Jurkat, Clone E6-1 (cell line): ENCODE measurements around the gene DOCK1.

Source experiments
- DNase-seq: peaks from one replicate; pipeline ENCODE4 v3.0.0-alpha.2; 2011; ENCODE audit warnings: low read depth, low spot score
- H3K4me3 ChIP-seq: 2 replicates; pipeline ENCODE4 v1.5.1; 2011; ENCODE audit warnings: mild to moderate bottlenecking, low read length, control low read depth, moderate library complexity

Gene DOCK1

DNA sequence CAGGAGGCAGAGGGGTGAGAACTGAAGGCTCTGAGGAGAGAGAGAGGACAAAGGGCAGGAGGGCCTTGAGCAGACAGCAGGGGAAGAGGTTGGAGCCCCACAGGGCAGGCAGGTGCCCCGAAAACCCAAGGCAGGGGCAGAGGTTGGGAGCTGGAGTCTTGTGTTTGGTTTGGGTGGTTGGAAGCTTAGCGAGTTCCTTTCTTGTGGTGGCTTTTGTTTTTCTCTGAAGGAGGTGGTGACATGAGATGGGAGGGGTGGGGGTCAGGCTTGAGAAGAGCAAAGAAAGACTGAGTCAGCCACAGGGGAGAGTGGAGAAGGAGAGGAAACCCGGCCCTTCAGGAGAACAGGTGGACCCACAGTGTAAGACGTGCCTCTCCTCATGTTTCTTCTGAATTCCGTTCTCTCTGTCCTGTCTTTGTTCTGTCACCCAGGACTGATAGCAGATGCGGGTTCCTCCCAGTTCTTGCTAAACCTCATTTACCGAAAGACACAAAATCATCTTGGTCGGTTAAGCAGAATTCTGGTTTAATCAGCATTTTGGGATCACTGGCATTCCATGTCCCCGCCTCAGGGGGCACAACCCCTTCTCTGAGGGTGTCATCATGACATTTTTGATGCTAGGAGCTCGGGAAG, 195.9 kb downstream of the DOCK1 start:
- peak; percentile 72 for DNase-seq
- no peak overlapping the region for H3K4me3 ChIP-seq

DNA sequence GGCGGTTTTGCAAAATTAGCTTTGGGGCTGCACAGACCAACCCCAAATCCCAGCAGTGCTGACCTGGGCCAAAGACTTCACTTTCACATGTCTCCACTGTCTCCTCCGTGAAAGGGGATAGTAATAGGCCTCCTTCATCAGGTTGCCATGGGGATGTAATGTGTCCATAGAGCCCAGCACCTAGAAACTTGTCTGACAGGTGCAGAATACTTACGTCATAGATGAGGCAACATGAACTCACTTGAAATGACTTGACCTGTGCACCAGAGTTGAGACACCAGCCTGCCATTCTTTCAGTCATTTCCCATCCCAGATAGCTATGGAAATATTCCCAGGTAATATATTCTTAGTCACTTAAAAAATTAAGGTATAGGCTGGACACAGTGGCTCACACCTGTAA, 196.9 kb downstream of the DOCK1 start:
- DNase-seq: no peak

DNA sequence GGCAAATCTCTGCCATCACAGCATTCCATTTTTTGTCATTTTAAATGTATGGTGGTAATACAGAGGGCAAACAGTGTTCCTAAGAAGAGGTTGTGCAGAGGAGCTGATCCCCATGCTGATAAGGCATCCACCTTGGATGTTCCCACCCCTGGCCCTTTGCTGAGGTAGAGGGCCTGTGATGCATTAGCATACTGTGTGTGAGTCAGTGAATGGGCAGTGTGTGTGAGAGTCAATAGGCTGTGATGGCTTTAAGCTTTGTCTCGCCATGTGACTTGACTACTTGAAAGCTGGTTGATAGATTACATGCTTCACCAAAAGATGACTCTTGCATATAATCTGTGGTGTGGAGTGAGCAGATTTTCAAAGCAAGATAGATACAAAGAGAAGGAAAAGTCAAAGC, 209.9 kb downstream of the DOCK1 start:
- DNase-seq: no peak
- no peak overlapping the region for H3K4me3 ChIP-seq

More for the DNA sequence above, 196.9 kb downstream of the DOCK1 start:
- no peak overlapping the region for H3K4me3 ChIP-seq

DNA sequence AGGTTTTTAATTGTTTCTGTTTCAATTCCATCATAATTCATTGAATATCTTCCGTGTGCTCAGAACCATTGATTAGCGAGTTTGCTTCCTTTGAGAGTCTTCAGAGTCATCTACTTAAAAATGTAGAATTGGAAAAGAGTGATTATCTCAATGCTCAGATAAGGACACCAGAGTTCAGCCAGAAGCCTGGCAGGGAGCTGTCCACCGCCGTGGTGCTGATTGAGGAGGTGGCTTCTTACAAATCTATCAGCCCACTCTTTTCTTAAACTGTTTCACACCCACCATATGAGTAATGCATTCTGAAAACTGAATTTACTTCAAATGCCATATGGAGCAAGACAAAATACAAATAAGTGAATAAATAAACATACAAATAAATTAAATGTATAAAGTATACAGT, 211.9 kb downstream of the DOCK1 start:
- no peak overlapping the region for H3K4me3 ChIP-seq
- DNase-seq: peak; percentile 67

DNA sequence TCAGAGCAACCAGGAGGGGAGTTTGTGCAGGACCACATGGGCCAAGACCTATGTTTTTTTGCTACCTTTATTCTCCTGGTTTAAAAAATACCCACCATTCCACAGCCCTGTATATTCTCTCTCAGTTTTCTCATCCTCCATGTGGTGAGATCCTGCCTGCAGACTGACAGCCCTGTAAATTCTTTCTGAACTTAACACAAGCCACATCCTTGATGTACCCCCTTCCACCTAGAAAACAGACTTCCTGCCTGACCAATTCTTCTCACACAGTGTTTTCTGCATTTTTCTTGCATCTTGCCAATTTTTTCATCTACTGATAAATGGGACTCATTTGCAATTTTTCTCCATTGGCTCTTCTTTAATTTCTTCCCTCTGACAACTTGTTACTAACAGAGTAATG, 212.8 kb downstream of the DOCK1 start:
- no peak overlapping the region for H3K4me3 ChIP-seq
- DNase-seq: peak; percentile 69

DNA sequence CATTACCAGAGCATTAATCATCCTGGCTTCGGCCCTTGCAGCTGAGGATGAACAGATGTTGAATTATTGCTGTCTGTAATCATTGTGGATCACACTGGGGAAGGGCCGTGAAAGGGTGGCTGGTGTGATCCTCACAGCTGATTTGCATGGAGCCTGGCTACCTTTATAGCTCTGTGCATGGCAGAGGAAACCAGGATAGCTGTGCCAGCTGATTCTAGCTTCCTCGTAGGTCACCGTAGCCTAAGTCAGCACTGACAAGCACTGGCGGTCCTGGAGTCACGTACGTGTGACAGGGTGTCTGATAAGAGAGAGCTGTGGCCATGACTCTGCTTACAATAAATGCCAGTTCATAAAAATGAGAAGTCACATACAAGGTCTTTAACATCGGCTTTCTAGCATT, 214.7 kb downstream of the DOCK1 start:
- no peak for DNase-seq
- no peak overlapping the region for H3K4me3 ChIP-seq

DNA sequence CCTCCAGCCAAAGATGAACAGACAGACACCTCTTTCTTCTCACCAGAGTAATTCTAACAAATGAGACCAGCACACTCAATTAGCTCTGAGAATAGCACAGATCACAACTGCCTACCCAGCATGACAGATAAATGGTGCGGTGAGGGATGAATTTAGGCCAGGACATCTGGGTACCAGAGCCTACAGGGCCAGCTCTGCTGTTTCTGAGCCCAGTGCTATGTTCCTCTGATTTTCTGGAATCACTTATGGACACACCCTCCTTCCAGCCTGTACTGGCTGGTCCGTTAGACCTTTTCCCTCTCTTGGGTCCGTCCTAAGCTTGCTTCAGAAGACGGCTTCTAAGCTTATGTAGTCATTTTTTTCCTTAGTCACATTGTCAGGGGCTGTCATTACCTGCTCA, 217.6 kb downstream of the DOCK1 start:
- H3K4me3 ChIP-seq: no peak overlapping the region
- no peak for DNase-seq

DNA sequence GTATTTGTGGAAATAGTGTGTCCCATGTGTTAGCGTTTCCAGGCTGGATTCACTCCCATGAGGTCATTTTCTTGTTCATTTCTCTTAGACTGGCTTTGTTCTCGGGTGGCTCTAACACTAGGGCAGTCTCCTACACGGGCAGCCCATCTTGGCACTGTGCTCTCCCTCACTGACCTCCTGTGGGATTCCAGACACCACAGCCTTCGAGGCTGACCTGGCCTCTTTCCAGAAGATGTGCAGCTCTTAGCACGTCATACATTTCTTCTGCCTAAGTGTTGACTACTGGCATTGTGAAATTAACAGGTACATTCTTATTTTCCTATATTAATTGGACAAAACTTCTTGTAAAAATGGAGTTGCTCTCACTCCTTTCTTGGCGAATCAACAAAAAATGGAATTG, 218.4 kb downstream of the DOCK1 start:
- H3K4me3 ChIP-seq: no peak overlapping the region
- DNase-seq: no peak

DNA sequence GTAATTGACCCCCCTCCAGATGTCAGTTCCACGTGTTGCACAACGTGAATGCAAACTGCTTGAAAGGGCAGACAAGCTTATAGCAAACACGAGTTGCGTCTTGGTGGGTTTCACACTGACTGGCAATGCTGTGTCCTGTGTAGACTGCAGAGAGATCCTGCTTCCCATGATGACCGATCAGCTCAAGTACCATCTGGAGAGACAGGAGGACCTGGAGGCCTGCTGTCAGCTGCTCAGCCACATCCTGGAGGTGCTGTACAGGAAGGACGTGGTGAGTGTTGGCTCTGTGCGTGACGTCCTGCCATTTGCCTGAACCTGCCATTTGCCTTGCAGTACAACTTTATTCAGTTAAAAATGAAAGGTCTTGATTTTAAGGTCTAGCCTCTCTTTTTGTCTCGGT, 220.1 kb downstream of the DOCK1 start:
- peak; percentile 72 for DNase-seq
- H3K4me3 ChIP-seq: no peak overlapping the region

DNA sequence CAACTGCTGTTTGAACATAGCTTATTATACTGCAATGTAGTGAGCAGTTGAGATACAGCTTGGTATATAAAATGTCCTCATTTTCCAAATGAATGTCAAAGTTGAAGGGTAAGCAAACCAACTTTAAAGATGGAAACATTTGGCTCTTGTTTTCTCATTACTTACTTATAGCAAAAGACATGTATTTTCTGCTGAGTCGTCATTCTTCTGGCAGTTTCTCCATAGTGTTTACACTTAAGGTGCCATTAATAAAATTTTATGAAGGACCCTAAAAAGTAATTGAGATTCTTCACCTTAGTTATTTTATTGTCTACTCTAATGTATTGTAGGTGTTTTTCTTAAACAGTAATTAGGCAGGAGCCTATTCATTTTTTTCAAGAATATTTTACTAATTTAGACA, 222.6 kb downstream of the DOCK1 start:
- no peak for DNase-seq
- no peak overlapping the region for H3K4me3 ChIP-seq

DNA sequence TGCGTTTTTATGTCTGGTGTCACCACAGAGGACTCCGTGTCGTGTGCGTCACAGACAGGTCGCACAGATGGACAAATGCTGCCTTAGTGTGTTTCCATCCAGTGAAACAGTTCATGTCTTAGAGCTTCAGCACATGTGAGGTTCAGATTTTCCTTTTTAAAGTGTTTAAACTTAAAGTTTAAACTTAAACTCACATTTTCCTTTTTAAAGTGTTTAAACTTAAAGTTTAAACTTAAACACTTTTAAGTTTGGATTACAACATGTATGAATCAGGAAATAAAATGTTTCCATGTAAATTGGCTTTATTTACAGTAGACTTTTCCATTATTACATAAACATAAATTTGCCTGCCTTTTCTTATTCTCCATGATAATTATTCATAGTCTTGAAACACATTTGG, 223.9 kb downstream of the DOCK1 start:
- no peak for DNase-seq
- H3K4me3 ChIP-seq: no peak overlapping the region

DNA sequence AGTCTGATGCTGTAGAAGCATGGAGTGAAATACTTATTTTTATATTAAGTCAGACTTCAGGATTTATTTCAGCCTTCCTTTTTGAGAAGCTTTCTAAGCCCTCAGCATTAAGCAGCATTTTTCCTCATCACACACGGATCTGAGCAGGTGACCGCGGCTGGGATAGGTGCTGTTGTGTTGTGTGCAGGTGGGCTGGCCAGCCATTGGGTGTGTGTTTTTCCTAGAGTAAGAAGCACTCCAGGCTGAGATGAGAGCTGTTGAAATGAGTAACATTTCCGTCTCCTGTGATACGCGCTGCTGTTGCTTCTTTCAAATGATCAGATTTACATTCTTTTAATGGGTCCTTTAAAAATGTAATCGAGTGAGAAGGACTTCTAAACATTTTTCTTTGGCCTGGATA, 227.2 kb downstream of the DOCK1 start:
- H3K4me3 ChIP-seq: no peak overlapping the region
- no peak for DNase-seq

DNA sequence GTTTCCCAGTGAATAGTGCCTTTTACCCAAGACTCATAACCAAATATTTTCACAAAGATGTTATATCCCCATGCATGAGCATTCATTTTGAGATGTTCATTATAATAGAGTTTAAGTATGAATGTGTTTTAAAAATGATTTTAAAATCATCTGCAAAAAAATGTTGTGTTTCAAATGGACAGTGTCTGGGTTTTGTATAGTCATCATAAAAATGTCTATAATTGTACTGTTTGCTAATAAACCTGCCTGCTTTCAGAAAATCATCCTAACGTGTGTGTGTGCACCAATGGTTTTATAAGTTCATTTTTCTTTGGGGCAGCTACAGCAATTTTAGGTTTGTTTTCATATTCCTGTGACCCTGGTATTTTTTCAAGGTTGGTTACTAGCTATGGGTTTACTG, 228.0 kb downstream of the DOCK1 start:
- no peak overlapping the region for H3K4me3 ChIP-seq
- no peak for DNase-seq

DNA sequence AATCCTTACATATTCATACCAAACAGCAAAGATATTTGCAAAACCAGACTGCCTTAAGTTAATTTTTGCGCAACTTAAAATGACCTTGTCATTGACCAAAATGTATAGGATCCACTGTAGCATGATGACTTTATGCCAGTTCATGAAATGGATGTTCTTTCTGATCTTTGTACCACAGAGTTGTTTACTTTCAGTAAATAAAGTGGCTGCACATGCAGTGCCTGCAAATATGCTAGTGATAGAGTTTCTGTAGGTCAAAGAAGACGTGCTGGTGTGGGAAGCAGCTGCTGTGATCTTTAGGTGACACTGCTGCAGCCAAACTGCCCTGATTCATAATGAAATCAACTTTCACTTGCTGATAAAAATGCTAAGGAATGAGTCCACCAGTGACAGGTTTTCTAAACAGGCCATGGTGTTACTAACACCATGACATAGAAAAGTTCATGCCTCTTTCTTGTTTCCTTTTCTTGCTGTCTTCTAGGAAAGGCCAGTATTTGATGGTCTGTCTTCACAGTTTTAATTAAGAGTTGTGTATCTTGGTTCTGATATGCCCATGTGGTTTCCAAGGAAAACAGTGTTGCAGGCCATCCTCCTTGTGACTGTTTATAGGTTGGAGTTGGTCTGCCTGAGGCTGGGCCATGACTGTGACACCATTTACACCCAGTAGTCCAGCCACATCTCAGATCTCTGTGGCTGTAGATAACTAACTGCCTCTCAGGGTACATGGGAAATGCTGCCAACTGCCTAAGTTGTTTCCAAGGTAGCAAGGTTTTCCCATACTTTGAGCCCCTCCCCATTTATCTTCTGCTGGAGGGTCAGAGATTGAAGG, 228.7 kb downstream of the DOCK1 start:
- DNase-seq: no peak
- no peak overlapping the region for H3K4me3 ChIP-seq

DNA sequence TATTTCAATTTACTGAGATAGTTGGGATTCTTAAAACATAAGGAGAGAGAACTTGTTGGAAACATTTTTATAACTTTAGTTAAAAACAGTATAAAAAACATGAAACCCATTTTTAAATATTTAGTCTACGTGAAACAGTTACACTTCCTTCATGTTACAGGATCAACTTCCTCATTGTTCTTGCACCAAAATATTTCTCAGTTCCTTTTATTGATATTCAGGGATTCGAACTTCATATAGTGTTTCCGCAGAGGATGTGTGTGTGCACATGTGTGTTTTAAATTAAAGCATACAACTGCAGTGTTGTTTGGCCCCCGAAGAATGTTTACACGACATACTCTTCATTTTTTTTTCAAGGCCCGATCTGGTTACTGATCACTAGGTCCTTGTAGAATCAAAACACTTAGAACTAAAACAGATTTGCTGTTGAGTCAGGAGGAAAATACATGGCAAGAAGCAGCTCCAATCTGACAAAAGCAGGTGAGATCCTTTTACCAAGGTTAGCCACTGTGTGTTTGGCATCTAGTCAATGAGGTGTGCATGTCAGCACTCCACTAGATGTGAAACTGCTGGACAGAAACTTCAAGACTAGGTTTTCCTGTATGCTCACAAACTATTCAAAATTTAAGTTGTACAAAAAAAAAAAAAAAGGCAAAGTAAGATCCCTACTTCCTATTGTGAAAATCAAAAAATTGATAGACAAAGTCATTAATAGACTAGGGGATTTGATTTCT, 230.8 kb downstream of the DOCK1 start:
- DNase-seq: no peak
- no peak overlapping the region for H3K4me3 ChIP-seq

DNA sequence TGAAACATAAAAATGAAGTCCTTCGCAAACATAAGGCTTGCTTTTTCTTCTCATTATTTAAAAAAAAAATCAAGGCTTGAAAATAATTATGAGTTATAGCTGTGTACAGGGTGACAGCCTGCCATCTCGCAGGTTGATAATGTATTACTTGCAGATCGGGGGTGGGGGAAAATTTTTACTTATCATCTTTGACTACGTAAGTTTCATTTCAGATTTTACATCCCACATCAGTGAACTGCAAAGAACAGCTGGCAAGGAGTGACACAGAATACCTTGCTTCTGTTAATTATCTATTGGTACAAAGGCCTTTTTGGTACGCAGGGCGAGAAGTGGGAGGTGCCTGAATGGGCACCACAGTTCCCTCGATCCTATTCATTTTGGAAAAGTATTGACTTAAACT, 232.2 kb downstream of the DOCK1 start:
- no peak overlapping the region for H3K4me3 ChIP-seq
- no peak for DNase-seq

DNA sequence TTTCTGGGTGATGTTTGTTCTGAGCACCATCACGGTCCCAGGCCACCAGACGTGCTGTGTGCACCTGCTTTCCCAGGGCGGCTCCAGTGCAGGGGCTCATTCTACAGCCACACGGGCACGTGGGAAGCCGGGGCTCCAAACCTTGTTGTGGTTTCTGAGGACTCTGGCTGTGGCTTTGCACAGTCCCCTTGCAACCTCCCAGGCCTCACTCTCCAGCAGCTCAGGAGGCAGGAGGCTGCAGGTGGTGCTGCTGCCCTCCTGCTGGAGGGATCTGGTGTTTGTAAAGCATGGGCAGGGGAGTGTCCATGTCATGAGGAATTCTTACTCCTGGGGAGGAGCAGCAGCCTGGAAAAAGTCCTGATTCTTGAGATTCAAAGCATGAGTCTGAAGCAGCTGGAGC, 236.9 kb downstream of the DOCK1 start:
- no peak overlapping the region for H3K4me3 ChIP-seq
- peak; percentile 75 for DNase-seq

DNA sequence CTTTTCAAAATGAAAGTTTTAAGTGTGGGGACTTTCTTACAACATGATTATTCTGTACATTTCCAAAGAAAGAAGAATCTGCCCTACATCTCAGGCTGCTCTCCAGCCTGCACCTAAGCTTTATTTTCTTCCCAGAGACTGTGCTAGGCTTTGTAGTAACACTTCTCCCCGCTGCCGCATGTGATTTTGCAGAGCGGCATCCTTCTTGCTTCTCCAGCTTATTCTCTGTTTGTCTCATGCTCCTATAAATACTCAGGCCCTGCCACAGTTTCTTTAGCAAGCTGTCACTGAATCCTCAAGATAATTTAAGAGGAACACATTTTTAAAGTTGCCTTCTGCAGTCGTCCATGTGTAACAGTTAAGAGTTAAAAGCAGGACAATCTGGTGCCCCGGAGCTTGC, 237.6 kb downstream of the DOCK1 start:
- DNase-seq: no peak
- H3K4me3 ChIP-seq: no peak overlapping the region

DNA sequence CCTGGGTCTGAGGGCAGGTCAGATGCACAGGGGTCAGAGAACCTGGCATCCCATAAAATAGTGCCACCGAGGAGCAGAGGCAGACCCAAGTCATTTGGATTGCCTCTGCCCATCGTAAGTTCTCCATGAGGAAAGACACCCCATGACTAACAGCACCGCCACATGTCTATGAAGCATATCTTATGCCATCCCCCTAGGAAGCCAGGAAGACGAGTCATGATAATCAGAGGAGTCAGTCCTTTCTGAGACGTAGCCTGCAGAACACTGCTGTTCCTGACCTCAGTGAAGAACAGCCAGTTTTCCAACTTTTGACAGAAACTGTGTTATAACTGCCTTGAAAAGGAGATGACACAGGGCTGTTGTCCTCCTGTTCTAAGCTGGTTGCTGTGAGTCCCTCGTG, 239.9 kb downstream of the DOCK1 start:
- no peak overlapping the region for H3K4me3 ChIP-seq
- DNase-seq: no peak

DNA sequence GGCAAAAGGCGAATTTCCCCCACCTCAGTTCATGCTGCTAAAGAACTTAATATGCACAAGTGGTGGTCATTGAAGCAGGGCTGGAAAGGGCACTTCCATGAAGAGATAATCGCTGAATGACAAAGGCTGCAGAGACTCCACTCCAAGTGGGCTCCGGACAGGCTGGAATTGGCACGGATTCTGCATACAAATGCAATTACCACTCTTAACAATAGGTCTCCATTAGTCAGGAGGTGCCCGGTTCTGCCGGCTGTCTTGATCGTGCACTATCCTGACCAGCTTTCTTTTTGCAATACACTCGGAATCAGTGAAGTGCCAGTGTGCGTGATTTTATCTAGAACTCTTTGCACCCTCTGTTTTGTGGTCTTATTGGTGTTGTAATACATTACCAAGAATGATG, 241.4 kb downstream of the DOCK1 start:
- H3K4me3 ChIP-seq: no peak overlapping the region
- DNase-seq: no peak
